GM12878 (cell line): ENCODE results near the gene TINCR. TPM values are rescaled to one million over a fixed set of nuclear protein-coding genes. Genes with fewer than 3 reads are reported as not detected.

Experiments used
- ATAC-seq: fragments of 200-7000 bp; cut with Tn5 transposase; 3 replicates; pipeline ENCODE4 v1.9.1; 2020; ENCODE audit warnings: mild to moderate bottlenecking, moderate library complexity
- BruUV-seq: library from RNA; stranded (reverse); fragments of 400-500 nt; replicated peaks from 2 replicates; lab custom pipeline; 2021; lab: Mats Ljungman, UMichigan
- CTCF ChIA-PET: fragments of 300-600 bp; sonication (Branson Sonifier 250); formaldehyde crosslinking; extraction: SDS; loops from one replicate; lab custom pipeline; 2021; ENCODE audit warnings: inconsistent platforms; lab: Yijun Ruan, JAX
- POLR2A ChIA-PET: fragments of 350-600 bp; formaldehyde crosslinking; extraction: SDS; loops from one replicate; lab custom pipeline; 2021; ENCODE audit warnings: inconsistent platforms; lab: Charles Lee
- RAD21 ChIA-PET: fragments of 300-600 bp; sonication (Branson Sonifier 250); formaldehyde crosslinking; loops from one replicate; lab custom pipeline; 2023; ENCODE audit warnings: antibody characterized with exemption; ENCODE audit not compliant: unreplicated experiment; lab: Charles Lee
- SMC1A ChIA-PET: fragments of 300-600 bp; sonication (Branson Sonifier 250); formaldehyde crosslinking; loops from one replicate; lab custom pipeline; 2023; ENCODE audit not compliant: unreplicated experiment, uncharacterized antibody; lab: Charles Lee
- DNase-seq: peaks from one replicate; pipeline ENCODE4 v3.0.0-alpha.2; 2011; ENCODE audit warnings: low read depth, low spot score
- FAIRE-seq: peaks from 3 replicates; lab custom pipeline; 2011; peaks lifted over from hg19 to GRCh38; lab: Jason Lieb, UNC
- H2AFZ ChIP-seq: 2 replicates; pipeline ENCODE4 v1.6.0; 2011; ENCODE audit warnings: low read depth, low read length, control low read depth; ENCODE audit not compliant: control insufficient read depth
- H3K27ac ChIP-seq: 2 replicates; pipeline ENCODE4 v1.5.1; 2011; ENCODE audit warnings: control low read depth; ENCODE audit not compliant: control insufficient read depth, insufficient read depth
- H3K27me3 ChIP-seq, 2 experiments: replicated peaks in 1 of 2; 2 replicates each; pipeline versions ENCODE4 v1.6.0 to v1.6.1; 2011; ENCODE audit warnings: low read length in 1 of 2; ENCODE audit not compliant: control insufficient read depth in 2 of 2, insufficient read depth in 2 of 2
- H3K36me3 ChIP-seq, 2 experiments: 2 replicates each; pipeline ENCODE4 v1.5.1; 2011; ENCODE audit warnings: low read length in 1 of 2; ENCODE audit not compliant: control insufficient read depth in 2 of 2, insufficient read depth in 2 of 2
- H3K4me1 ChIP-seq: 2 replicates; pipeline ENCODE4 v1.6.1; 2011; ENCODE audit warnings: mild to moderate bottlenecking, low read length, moderate library complexity, mixed read lengths; ENCODE audit not compliant: control insufficient read depth, insufficient read depth
- H3K4me2 ChIP-seq: 2 replicates; pipeline ENCODE4 v1.6.0; 2011; ENCODE audit warnings: control low read depth; ENCODE audit not compliant: control insufficient read depth, insufficient read depth
- H3K4me3 ChIP-seq: fragments of 200-600 bp; sonication (generic); 2 replicates; pipeline ENCODE4 v1.5.1; 2016
- H3K79me2 ChIP-seq: 2 replicates; pipeline ENCODE4 v1.6.0; 2011; ENCODE audit warnings: low read length; ENCODE audit not compliant: control insufficient read depth, insufficient read depth
- H3K9ac ChIP-seq: 2 replicates; pipeline ENCODE4 v1.8.0; 2011; ENCODE audit warnings: low read length, control low read depth, mixed read lengths; ENCODE audit not compliant: control insufficient read depth, insufficient read depth
- H3K9me3 ChIP-seq: replicated peaks from 3 replicates; pipeline ENCODE4 v1.5.1; 2011; ENCODE audit warnings: mild to moderate bottlenecking, low read length; ENCODE audit not compliant: control insufficient read depth, insufficient read depth
- H4K20me1 ChIP-seq: 2 replicates; pipeline ENCODE4 v1.6.0; 2011; ENCODE audit not compliant: control insufficient read depth, insufficient read depth
- BACH1 ChIP-seq: fragments of 450-650 bp; IDR thresholded peaks from 2 replicates; pipeline ENCODE4 v1.6.1; 2017; ENCODE audit warnings: mild to moderate bottlenecking, borderline replicate concordance
- CBX3 ChIP-seq: fragments of 200-600 bp; sonication (generic); IDR thresholded peaks from 2 replicates; pipeline ENCODE4 v1.6.1; 2016; ENCODE audit warnings: low read depth, borderline replicate concordance
- CHD1 ChIP-seq: IDR thresholded peaks from 2 replicates; pipeline ENCODE4 v1.6.1; 2012; ENCODE audit warnings: low read depth, low read length, improper control_type of control experiment
- CHD4 ChIP-seq: fragments of 200-600 bp; sonication (generic); IDR thresholded peaks from 2 replicates; pipeline ENCODE4 v1.6.1; 2016; ENCODE audit warnings: mild to moderate bottlenecking
- E2F8 ChIP-seq: fragments of 450-650 bp; IDR thresholded peaks from 2 replicates; pipeline ENCODE4 v1.6.1; 2018; ENCODE audit warnings: mild to moderate bottlenecking, low read depth, moderate library complexity; ENCODE audit not compliant: partially characterized antibody
- MLLT1 ChIP-seq: fragments of 450-650 bp; IDR thresholded peaks from 2 replicates; pipeline ENCODE4 v1.6.1; 2016; ENCODE audit warnings: mild to moderate bottlenecking
- MXI1 ChIP-seq: fragments of 150-350 bp; IDR thresholded peaks from 2 replicates; pipeline ENCODE4 v1.6.1; 2011; ENCODE audit warnings: low read depth, mild to moderate bottlenecking, inconsistent platforms, low read length, improper control_type of control experiment
- NKRF ChIP-seq: fragments of 450-650 bp; conservative IDR thresholded peaks from 2 replicates; pipeline ENCODE4 v1.6.1; 2017; ENCODE audit warnings: mild to moderate bottlenecking, moderate library complexity
- REST ChIP-seq: IDR thresholded peaks from 2 replicates; pipeline ENCODE4 v1.6.1; 2012; ENCODE audit warnings: mild to moderate bottlenecking, low read depth, low read length
- RFX5 ChIP-seq: IDR thresholded peaks from 2 replicates; pipeline ENCODE4 v1.6.1; 2011; ENCODE audit warnings: low read depth, low read length, improper control_type of control experiment
- ZNF217 ChIP-seq: fragments of 450-650 bp; IDR thresholded peaks from 2 replicates; pipeline ENCODE4 v1.6.1; 2017; ENCODE audit warnings: antibody characterized with exemption, mild to moderate bottlenecking
- WGBS: methylation state at CpG from one replicate; pipeline ENCODE4 v1.1.6; 2016; ENCODE audit warnings: low lambda C conversion rate; ENCODE audit not compliant: insufficient replicate concordance, insufficient coverage; ENCODE audit errors: missing lambda C conversion rate; 5-methylcytosine and 5-hydroxymethylcytosine counted together
- in situ Hi-C: fragments of 300-500 bp; cut with MboI; formaldehyde crosslinking; loops from 9 replicates; pipeline ENCODE4 v1.14.3; 2018; ENCODE audit warnings: mixed read lengths
- intact Hi-C: fragments of 100-400 bp; cut with micrococcal nuclease; formaldehyde crosslinking; loops from one replicate; pipeline ENCODE4 v1.14.2; 2022; ENCODE audit not compliant: unreplicated experiment
- polyA plus RNA-seq, 11 experiments: library from polyadenylated mRNA; depleted of rRNA in 4 of 11; unstranded in 6 of 11; stranded (reverse) in 5 of 11; fragments of >200 nt; fragmentation: Nextera tagmentation in 4 of 11; fragmentation: Illumina TruSeq in 1 of 11; extraction: Ambion mirVana in 4 of 11; extraction: Trizol in 1 of 11; gene quantifications; 1 replicate in 1 of 11; 2 replicates in 10 of 11; pipeline versions ENCODE4 v1.2.1 to v1.2.3, GENCODE V29; 2011 to 2016; ENCODE audit warnings: inconsistent platforms in 2 of 11, missing spikeins in 2 of 11, low read depth in 1 of 11
- total RNA-seq, 4 experiments: library from RNA; depleted of rRNA in 3 of 4; stranded (reverse); fragments of >200 nt in 3 of 4; fragmentation: Illumina TruSeq in 1 of 4; extraction: Trizol in 1 of 4; gene quantifications; 2 replicates each; pipeline versions ENCODE4 v1.2.1 to v1.2.3, GENCODE V29; 2013 to 2021

TINCR gene
- total and polyA plus RNA-seq, 10 of the 15 experiments (the other 5 are each of a cell fraction or from before 2014, with no cell fraction given), result 0.02 to 0.36 (median 0.06) TPM; not detected in 3

GRCh38 chr19:5592531-5593342 lies 25.0 kb upstream of the TINCR start (continued):
- TF ChIP-seq REST (no peak), NKRF (no peak)
- TF ChIP-seq, all 136 proteins: peak for 0

GRCh38 chr19:5591476-5591875 lies 23.7 kb upstream of the TINCR start:
- ChIA-PET POLR2A (interaction anchor here (0.6 kb wide), 1 partner anchor 35 kb away, joined by 3 read pairs; no protein-coding TSS in a partner anchor), RAD21 (no interaction called here)
- in situ Hi-C loops, result no loop called here
- no peak for TF ChIP-seq MXI1
- no peak for TF ChIP-seq CHD1
- no peak for TF ChIP-seq E2F8
- TF ChIP-seq BACH1, result no peak
- TF ChIP-seq ZNF217, result no peak
- TF ChIP-seq RFX5, result no peak
- no peak for TF ChIP-seq MLLT1
- no peak for TF ChIP-seq CHD4
- TF ChIP-seq CBX3, result no peak

More at GRCh38 chr19:5591476-5591875, 23.7 kb upstream of the TINCR start:
- intact Hi-C loops, result no loop called here
- Histone ChIP-seq H2AFZ (no peak overlapping the region), H3K9ac (no peak overlapping the region), H3K9me3 (no peaks in the 10 kb centered on the region), H3K36me3 (peaks cover 31 to 62% of the 10 kb centered on the region in 2 experiments), H3K4me3 (no peak overlapping the region), H3K27ac (no peak overlapping the region), H3K4me1 (no peaks in the 10 kb centered on the region), H4K20me1 (peaks cover 3% of the 10 kb centered on the region; the same call in 1 of the 2 replicates), H3K79me2 (no peaks in the 10 kb centered on the region), H3K27me3 (no peaks in the 10 kb centered on the region), H3K4me2 (no peak overlapping the region)
- ChIA-PET SMC1A (no interaction called here), CTCF (no interaction called here)
- DNase-seq (no peak), ATAC-seq (no peak), FAIRE-seq (no peak)
- BruUV-seq, result no TSS peak
- WGBS, result 97% methylated on average over 17 of the region's 17 CpGs
